ENCODE measurements around the gene LPIN3.

Gene LPIN3

DNA sequence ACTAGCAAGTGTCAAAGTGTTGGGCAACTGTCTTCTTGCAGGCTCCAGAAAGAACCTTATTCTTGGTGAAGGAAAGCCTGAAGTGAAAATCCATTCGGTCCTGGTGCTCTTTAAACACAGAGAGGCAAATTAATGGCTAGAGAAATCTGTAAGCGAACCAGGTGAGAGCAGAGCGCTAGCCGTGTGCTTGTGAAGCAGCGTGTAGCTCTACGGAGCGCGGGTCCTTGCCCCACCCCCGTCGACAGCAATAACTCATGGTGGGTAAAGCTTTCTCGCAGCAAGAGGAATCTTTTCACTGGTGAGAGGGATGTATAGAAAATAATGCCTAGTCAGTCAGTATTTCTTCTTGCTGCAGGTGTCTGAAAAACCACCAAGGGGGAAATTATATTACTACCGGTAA is 63.0 kb downstream of the LPIN3 start:
- DNase-seq (ENCODE audit: low read depth): no peak

DNA sequence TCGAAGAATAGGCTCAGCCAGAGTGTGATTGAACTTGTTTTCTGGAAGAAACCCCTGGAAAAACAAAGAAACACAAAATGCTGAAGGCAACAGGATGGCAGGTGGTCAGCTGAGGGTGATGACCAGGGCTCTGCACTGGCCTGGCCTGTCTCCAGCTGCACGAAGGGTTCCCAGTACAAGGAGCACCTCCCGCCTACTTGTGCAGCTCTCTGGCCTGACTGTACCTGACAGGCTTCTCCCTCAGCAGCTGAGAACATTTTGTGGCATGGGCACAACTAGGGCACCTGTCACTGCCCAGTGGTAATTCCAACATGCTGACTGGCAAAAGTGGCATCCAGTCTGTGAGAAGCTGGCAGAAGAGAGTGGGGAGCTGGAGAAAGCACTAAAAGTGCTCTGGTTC is 64.8 kb downstream of the LPIN3 start:
- DNase-seq (ENCODE audit: low read depth): no peak
- no peak overlapping the region for H3K4me3 ChIP-seq (ENCODE audit: low read depth, low read length)
- TF ChIP-seq MYC (IDR thresholded peaks at IDR 0.05; ENCODE audit: low read depth, low read length): no peak

More for the DNA sequence above, 63.0 kb downstream of the LPIN3 start:
- H3K4me3 ChIP-seq (ENCODE audit: low read depth, low read length): no peak overlapping the region
- TF ChIP-seq, protein P1, sequence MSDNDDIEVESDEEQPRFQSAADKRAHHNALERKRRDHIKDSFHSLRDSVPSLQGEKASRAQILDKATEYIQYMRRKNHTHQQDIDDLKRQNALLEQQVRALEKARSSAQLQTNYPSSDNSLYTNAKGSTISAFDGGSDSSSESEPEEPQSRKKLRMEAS (IDR thresholded peaks at IDR 0.05; ENCODE audit: low read depth, low read length): no peak
- TF ChIP-seq POLR2A (IDR thresholded peaks at IDR 0.05; ENCODE audit: extremely low read depth, insufficient read length): no peak
- TF ChIP-seq, protein P2, sequence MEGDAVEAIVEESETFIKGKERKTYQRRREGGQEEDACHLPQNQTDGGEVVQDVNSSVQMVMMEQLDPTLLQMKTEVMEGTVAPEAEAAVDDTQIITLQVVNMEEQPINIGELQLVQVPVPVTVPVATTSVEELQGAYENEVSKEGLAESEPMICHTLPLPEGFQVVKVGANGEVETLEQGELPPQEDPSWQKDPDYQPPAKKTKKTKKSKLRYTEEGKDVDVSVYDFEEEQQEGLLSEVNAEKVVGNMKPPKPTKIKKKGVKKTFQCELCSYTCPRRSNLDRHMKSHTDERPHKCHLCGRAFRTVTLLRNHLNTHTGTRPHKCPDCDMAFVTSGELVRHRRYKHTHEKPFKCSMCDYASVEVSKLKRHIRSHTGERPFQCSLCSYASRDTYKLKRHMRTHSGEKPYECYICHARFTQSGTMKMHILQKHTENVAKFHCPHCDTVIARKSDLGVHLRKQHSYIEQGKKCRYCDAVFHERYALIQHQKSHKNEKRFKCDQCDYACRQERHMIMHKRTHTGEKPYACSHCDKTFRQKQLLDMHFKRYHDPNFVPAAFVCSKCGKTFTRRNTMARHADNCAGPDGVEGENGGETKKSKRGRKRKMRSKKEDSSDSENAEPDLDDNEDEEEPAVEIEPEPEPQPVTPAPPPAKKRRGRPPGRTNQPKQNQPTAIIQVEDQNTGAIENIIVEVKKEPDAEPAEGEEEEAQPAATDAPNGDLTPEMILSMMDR (IDR thresholded peaks at IDR 0.05; ENCODE audit: low read depth, low read length): no peak
- TF ChIP-seq MYC (IDR thresholded peaks at IDR 0.05; ENCODE audit: low read depth, low read length): no peak

DNA sequence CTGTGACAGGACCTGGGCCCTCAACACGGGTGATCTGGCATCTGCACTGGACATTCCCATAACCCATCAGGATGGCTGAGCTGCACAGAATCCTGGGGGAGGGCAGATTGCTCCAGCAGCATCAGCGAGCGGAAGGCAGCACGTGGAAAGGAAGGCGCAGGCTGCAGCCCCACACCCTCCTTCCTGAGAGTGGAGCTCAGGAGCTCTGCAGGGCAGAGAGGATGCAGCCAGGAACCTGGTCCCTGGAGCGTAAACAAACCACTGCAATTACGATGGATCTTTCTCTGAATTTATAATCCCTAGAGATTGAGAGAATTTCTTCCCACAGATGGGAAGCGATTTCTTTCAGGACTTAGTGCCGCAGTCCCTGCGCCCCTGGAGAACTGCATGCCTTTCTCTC is 65.7 kb downstream of the LPIN3 start:
- TF ChIP-seq POLR2A (IDR thresholded peaks at IDR 0.05; ENCODE audit: extremely low read depth, insufficient read length) (no peak), MYC (IDR thresholded peaks at IDR 0.05; ENCODE audit: low read depth, low read length) (no peak)
- TF ChIP-seq, protein P2 (IDR thresholded peaks at IDR 0.05; ENCODE audit: low read depth, low read length): no peak
- TF ChIP-seq, protein P1 (IDR thresholded peaks at IDR 0.05; ENCODE audit: low read depth, low read length): no peak
- DNase-seq (ENCODE audit: low read depth): no peak
- no peak overlapping the region for H3K4me3 ChIP-seq (ENCODE audit: low read depth, low read length)

DNA sequence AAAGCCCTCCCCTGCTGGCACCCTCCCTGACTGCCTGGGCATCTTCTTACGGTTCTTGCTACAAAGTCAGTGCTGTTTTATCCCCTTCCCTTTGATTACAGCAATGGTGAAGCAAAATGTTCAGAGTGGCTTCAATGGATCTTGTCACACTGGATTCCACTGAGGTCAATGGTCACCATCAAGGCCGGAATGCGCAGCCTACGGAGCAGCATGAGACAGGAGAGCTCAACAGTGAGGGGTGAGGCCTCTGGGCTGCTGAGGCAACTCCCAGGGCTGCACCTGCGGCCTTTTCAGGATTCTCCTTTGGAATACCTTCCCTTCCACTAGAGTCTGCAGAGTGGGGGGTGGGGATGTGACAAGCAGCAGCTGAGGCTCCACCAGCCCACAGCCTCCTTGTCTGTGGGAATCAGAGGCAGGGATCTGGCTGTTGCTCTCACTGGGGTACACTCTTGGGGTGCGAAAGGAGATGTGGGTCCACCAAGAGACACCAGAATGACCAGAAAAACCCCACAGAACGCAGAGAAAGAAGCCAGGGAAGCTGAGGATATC is 66.3 kb downstream of the LPIN3 start:
- DNase-seq (ENCODE audit: low read depth): no peak
- TF ChIP-seq MYC (IDR thresholded peaks at IDR 0.05; ENCODE audit: low read depth, low read length) (no peak), POLR2A (IDR thresholded peaks at IDR 0.05; ENCODE audit: extremely low read depth, insufficient read length) (no peak)
- TF ChIP-seq, protein P1 (IDR thresholded peaks at IDR 0.05; ENCODE audit: low read depth, low read length): no peak
- TF ChIP-seq, protein P2 (IDR thresholded peaks at IDR 0.05; ENCODE audit: low read depth, low read length): no peak
- H3K4me3 ChIP-seq (ENCODE audit: low read depth, low read length): no peak overlapping the region

DNA sequence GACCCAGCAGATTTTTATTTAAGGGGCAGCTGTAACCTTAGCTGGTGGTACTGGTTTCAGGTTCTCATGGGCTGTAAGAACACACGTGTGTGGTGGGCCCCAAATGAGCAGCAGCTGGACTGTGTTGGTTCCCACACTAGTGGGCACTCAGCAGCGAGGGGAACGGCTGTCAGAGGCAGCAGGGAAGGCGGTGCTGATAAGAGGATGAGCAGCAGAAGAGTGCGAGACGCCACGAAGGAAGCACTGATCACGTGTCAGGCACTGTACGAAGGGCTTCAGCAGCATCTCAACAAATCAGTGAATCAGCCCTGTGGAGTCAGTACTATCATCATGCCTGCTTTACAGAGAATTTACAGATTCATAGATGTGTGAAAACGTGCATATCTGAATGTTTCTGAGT is 67.0 kb downstream of the LPIN3 start:
- DNase-seq (ENCODE audit: low read depth): no peak
- H3K4me3 ChIP-seq (ENCODE audit: low read depth, low read length): no peak overlapping the region
- TF ChIP-seq MYC (IDR thresholded peaks at IDR 0.05; ENCODE audit: low read depth, low read length): no peak
- TF ChIP-seq POLR2A (IDR thresholded peaks at IDR 0.05; ENCODE audit: extremely low read depth, insufficient read length): no peak
- TF ChIP-seq, protein P2 (IDR thresholded peaks at IDR 0.05; ENCODE audit: low read depth, low read length): no peak
- TF ChIP-seq, protein P1 (IDR thresholded peaks at IDR 0.05; ENCODE audit: low read depth, low read length): no peak

DNA sequence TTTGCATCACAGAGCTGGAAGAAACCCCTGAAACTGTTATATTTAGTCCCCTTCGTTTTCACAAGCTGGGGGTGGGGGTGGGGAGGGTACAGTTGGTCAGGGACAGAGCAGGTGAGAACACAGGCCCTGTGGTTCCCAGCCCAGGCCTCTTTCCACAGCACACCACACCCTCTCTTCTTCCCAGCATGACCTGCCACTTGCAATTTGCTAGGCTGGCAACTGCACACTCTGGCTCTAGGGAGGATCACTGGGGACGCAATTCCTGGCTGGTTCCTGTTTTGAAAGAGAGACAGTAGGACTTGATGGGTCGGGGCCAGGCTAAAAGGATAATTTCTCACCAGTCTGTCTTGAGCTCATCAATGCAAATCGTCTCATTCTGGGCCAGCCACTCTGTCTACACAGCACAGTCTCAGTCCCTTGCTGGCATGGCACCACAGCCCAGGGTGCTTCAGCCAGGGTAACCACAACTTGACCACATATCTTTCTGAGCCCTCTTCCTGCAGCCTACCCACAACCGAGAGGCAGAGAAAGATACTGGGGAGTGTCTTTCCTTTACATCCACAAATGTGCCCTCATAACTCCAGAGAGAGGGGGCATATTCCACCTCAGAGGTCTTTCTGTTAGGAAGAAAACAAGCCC is 67.7 kb downstream of the LPIN3 start:
- H3K4me3 ChIP-seq (ENCODE audit: low read depth, low read length): no peak overlapping the region
- peak; percentile 88 for DNase-seq (ENCODE audit: low read depth)
- no peak for TF ChIP-seq POLR2A (IDR thresholded peaks at IDR 0.05; ENCODE audit: extremely low read depth, insufficient read length)
- TF ChIP-seq, protein P2 (IDR thresholded peaks at IDR 0.05; ENCODE audit: low read depth, low read length): no peak
- TF ChIP-seq, protein P1 (IDR thresholded peaks at IDR 0.05; ENCODE audit: low read depth, low read length): no peak
- no peak for TF ChIP-seq MYC (IDR thresholded peaks at IDR 0.05; ENCODE audit: low read depth, low read length)

All from NB4 (cell line).